ENCODE results near the gene SLC2A13.
A peak's percentile ranks its signal among the peaks of the same experiment; 100 is the strongest.

The SLC2A13 gene

GRCh38 chr12:40127408-40127807 lies 21.5 kb upstream of the SLC2A13 start:
- Histone ChIP-seq H3K4me3 (ENCODE audit: low read depth, low read length) (no peak overlapping the region), H3K27me3 (ENCODE audit: control insufficient read depth, insufficient read depth, low read length) (no peaks in the 10 kb centered on the region), H3K9me3 (ENCODE audit: control insufficient read depth, insufficient read depth, low read length) (no peaks in the 10 kb centered on the region), H3K4me1 (ENCODE audit: control insufficient read depth, insufficient read depth, low read length) (no peaks in the 10 kb centered on the region), H3K9ac (ENCODE audit: low read depth, low read length) (no peak overlapping the region), H3K36me3 (ENCODE audit: control insufficient read depth, insufficient read depth, low read length) (no peaks in the 10 kb centered on the region)

DNA sequence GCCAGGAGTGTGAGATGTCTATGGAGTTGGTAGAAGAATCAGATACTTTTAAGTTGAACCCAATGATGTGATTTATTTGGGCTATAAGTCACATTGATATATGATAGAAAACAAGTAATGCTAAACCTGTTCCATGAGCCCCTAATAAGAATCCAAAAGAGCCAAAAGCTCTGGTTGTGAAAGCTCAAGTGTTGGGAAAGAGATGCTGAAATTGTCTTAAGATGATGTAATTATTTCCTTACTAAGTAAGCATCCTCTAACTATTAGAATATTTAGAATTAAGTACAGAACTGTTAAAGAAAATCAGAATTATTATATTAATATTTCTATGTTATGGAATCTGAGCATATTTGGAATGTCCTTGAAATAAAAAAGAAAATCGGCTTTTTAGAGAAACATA lies 17.6 kb upstream of the SLC2A13 start:
- no peaks in the 10 kb centered on the region for H3K36me3 ChIP-seq (ENCODE audit: control insufficient read depth, insufficient read depth, low read length)
- no peak overlapping the region for H3K4me3 ChIP-seq (ENCODE audit: low read depth, low read length)
- no peak overlapping the region for H3K9ac ChIP-seq (ENCODE audit: low read depth, low read length)
- H3K4me1 ChIP-seq (ENCODE audit: control insufficient read depth, insufficient read depth, low read length): no peaks in the 10 kb centered on the region
- H3K27me3 ChIP-seq (ENCODE audit: control insufficient read depth, insufficient read depth, low read length): no peaks in the 10 kb centered on the region
- H3K9me3 ChIP-seq (ENCODE audit: control insufficient read depth, insufficient read depth, low read length): no peaks in the 10 kb centered on the region

DNA sequence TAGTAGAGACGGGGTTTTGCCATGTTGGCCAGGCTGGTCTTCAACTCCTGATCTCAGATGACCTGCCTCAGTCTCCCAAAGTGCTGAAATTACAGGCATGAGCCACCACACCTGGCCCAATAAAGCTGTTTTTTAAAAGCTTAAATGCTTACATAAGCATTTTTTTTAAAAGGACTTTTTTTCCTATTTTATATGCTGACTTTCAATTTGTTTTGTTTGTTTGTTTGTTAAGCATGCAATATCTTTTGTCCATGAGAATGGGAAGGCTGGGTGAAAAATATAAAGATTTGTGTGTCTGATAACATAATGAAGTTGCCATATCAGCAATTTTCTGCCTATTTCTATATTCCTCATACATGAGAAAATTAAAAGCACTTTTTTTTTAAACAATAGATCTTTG lies 17.0 kb upstream of the SLC2A13 start:
- no peak overlapping the region for H3K9ac ChIP-seq (ENCODE audit: low read depth, low read length)
- no peaks in the 10 kb centered on the region for H3K4me1 ChIP-seq (ENCODE audit: control insufficient read depth, insufficient read depth, low read length)
- no peaks in the 10 kb centered on the region for H3K9me3 ChIP-seq (ENCODE audit: control insufficient read depth, insufficient read depth, low read length)
- no peaks in the 10 kb centered on the region for H3K27me3 ChIP-seq (ENCODE audit: control insufficient read depth, insufficient read depth, low read length)
- H3K4me3 ChIP-seq (ENCODE audit: low read depth, low read length): no peak overlapping the region
- H3K36me3 ChIP-seq (ENCODE audit: control insufficient read depth, insufficient read depth, low read length): no peaks in the 10 kb centered on the region

DNA sequence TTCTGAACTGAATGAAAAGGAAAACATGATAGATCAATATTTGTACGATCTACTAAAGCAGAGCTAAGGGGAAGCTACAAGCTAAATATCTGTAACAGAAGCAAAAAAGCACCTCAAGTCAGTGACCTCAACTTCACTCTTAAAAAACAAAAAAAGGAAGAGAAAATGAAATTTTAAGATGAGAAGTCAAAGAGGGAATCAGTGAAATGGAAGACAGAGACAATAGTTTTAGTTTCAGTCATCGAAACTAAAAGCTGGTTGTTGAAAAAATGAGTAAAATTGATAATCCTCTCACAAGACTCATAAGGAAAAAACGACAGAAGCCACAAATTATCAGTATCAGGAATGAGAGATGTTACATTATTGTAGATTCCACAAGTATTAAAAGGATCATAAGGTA lies 11.9 kb upstream of the SLC2A13 start:
- Histone ChIP-seq H3K9ac (ENCODE audit: low read depth, low read length) (no peak overlapping the region), H3K9me3 (ENCODE audit: control insufficient read depth, insufficient read depth, low read length) (no peaks in the 10 kb centered on the region), H3K27me3 (ENCODE audit: control insufficient read depth, insufficient read depth, low read length) (no peaks in the 10 kb centered on the region), H3K4me1 (ENCODE audit: control insufficient read depth, insufficient read depth, low read length) (no peaks in the 10 kb centered on the region), H3K36me3 (ENCODE audit: control insufficient read depth, insufficient read depth, low read length) (no peaks in the 10 kb centered on the region), H3K4me3 (ENCODE audit: low read depth, low read length) (no peak overlapping the region)

- H3K9ac ChIP-seq (ENCODE audit: low read depth, low read length): no peak overlapping the region
- no peaks in the 10 kb centered on the region for H3K36me3 ChIP-seq (ENCODE audit: control insufficient read depth, insufficient read depth, low read length)
- H3K4me3 ChIP-seq (ENCODE audit: low read depth, low read length): no peak overlapping the region
These were observed 4.7 kb upstream of the SLC2A13 start for GRCh38 chr12:40110586-40110985.

DNA sequence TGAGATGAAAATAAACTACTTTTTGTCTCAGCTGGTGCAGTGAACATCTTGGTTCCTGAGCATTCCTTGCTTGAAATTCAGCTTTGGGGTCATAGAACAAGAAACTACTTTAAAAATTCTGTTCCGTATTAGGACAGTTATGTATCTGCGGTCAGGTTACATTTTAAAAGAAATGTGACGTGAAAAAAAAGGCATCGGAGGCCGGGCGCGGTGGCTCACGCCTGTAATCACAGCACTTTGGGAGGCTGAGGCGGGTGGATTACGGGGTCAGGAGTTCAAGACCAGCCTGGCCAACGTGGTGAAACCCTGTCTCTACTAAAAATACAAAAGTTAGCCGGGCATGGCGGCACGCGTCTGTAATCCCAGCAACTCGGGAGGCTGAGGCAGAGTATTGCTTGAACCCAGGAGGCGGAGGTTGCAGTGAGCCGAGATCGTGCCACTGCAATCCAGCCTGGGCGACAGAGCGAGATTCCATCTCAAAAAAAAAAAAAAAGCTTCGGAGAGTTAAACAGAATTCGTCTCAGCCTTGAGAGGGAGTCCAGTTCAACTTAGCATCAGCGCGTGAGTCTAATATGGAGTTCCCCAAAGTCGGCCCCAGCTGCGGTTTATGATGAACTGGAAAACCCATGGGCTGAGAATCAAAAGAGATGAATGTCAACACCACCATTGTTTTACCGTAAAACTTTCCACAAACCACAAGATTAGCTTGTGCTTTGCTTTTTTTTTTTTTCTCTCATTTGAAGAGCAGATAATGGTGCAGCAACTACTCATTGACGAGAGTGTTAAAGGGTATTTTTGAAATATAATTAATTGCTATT lies 2.1 kb upstream of the SLC2A13 start:
- no peak overlapping the region for H3K4me3 ChIP-seq (ENCODE audit: low read depth, low read length)

More at GRCh38 chr12:40110586-40110985, 4.7 kb upstream of the SLC2A13 start:
- Histone ChIP-seq H3K27me3 (ENCODE audit: control insufficient read depth, insufficient read depth, low read length) (peaks cover 2% of the 10 kb centered on the region), H3K9me3 (ENCODE audit: control insufficient read depth, insufficient read depth, low read length) (no peaks in the 10 kb centered on the region), H3K4me1 (ENCODE audit: control insufficient read depth, insufficient read depth, low read length) (no peaks in the 10 kb centered on the region)

DNA sequence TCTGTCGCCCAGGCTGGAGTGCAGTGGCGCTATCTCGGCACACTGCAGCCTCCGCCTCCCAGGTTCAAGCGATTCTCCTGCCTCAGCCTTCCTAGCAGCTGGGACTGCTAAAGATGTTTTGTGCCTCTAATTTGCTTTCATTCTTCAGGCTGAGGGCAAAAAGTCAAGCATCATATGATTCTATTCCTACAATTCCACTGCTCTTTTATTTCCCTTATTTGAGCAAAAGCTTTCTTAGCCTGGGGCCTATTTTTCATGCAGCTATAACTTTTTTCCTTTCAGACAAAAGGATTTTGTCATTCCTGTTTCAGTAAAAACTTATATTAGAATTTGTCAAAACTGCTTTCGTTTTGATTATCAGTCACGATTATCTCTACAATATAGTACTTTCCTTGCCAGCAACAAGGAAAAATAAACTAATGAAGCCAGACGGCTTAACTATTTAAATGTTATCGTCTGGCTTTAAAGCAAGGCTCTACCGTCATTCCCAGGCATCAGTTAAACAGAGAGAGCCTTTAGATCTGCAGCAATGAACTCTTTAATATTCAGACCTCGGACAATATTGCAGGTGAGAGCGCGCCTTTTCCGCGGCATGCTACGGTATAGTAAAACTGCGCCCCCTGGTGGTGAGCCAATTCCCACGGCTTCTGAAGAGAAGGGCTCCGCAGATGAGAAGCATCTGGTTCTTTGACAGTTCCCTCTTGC lies 1.4 kb upstream of the SLC2A13 start:
- no peak overlapping the region for H3K9ac ChIP-seq (ENCODE audit: low read depth, low read length)
- no peaks in the 10 kb centered on the region for H3K36me3 ChIP-seq (ENCODE audit: control insufficient read depth, insufficient read depth, low read length)
- H3K4me3 ChIP-seq (ENCODE audit: low read depth, low read length): no peak overlapping the region
- H3K4me1 ChIP-seq (ENCODE audit: control insufficient read depth, insufficient read depth, low read length): no peaks in the 10 kb centered on the region
- peaks cover 10% of the 10 kb centered on the region for H3K27me3 ChIP-seq (ENCODE audit: control insufficient read depth, insufficient read depth, low read length)
- no peaks in the 10 kb centered on the region for H3K9me3 ChIP-seq (ENCODE audit: control insufficient read depth, insufficient read depth, low read length)

More for the DNA sequence above, 2.1 kb upstream of the SLC2A13 start:
- Histone ChIP-seq H3K9me3 (ENCODE audit: control insufficient read depth, insufficient read depth, low read length) (no peaks in the 10 kb centered on the region), H3K36me3 (ENCODE audit: control insufficient read depth, insufficient read depth, low read length) (no peaks in the 10 kb centered on the region), H3K9ac (ENCODE audit: low read depth, low read length) (no peak overlapping the region), H3K27me3 (ENCODE audit: control insufficient read depth, insufficient read depth, low read length) (peaks cover 10% of the 10 kb centered on the region), H3K4me1 (ENCODE audit: control insufficient read depth, insufficient read depth, low read length) (no peaks in the 10 kb centered on the region)

- Histone ChIP-seq H3K4me3 (ENCODE audit: low read depth, low read length) (no peak overlapping the region), H3K9me3 (ENCODE audit: control insufficient read depth, insufficient read depth, low read length) (no peaks in the 10 kb centered on the region), H3K9ac (ENCODE audit: low read depth, low read length) (no peak overlapping the region), H3K27me3 (ENCODE audit: control insufficient read depth, insufficient read depth, low read length) (peaks cover 10% of the 10 kb centered on the region), H3K36me3 (ENCODE audit: control insufficient read depth, insufficient read depth, low read length) (no peaks in the 10 kb centered on the region), H3K4me1 (ENCODE audit: control insufficient read depth, insufficient read depth, low read length) (no peaks in the 10 kb centered on the region)
These were observed 774 bp upstream of the SLC2A13 start for GRCh38 chr12:40106655-40107054.

DNA sequence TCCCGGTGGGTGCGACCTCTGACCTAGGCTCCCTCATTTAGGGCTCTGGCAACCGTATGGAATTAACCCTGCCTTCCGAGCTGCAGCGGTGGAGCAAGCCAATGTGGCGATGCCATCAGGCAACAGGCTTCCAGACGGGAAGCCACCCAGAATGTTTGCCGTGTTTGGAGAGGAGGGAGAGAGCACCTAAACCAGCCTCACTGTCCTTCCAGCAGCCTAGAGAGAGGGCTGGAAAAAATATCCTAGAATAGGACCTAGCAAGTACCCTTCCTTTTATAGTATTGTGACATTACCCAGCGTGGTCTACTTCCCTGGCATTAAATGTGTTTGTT lies 287 bp upstream of the SLC2A13 start:
- H3K9me3 ChIP-seq (ENCODE audit: control insufficient read depth, insufficient read depth, low read length): no peaks in the 10 kb centered on the region
- H3K27me3 ChIP-seq (ENCODE audit: control insufficient read depth, insufficient read depth, low read length): peaks cover 10% of the 10 kb centered on the region
- no peaks in the 10 kb centered on the region for H3K4me1 ChIP-seq (ENCODE audit: control insufficient read depth, insufficient read depth, low read length)
- peak overlapping the region; percentile 65 for H3K4me3 ChIP-seq (ENCODE audit: low read depth, low read length)
- H3K9ac ChIP-seq (ENCODE audit: low read depth, low read length): no peak overlapping the region
- H3K36me3 ChIP-seq (ENCODE audit: control insufficient read depth, insufficient read depth, low read length): no peaks in the 10 kb centered on the region

DNA sequence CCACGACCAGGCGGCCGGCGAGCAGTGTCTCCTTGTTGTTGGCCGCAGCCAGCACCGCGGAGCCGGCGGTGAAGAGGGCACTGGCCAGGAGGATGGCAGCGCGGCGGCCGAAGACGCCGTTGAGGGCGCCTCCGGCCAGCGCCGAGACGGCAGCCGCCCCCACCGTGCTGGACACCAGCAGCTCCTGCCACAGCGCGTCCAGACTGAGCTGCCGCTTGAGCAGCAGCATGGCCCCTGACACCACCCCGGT lies 691 bp downstream of the SLC2A13 start:
- no peaks in the 10 kb centered on the region for H3K4me1 ChIP-seq (ENCODE audit: control insufficient read depth, insufficient read depth, low read length)
- H3K9me3 ChIP-seq (ENCODE audit: control insufficient read depth, insufficient read depth, low read length): no peaks in the 10 kb centered on the region
- peak overlapping the region; percentile 51 for H3K9ac ChIP-seq (ENCODE audit: low read depth, low read length)
- no peaks in the 10 kb centered on the region for H3K36me3 ChIP-seq (ENCODE audit: control insufficient read depth, insufficient read depth, low read length)
- peak overlapping the region; percentile 65 for H3K4me3 ChIP-seq (ENCODE audit: low read depth, low read length)
- peaks cover 10% of the 10 kb centered on the region for H3K27me3 ChIP-seq (ENCODE audit: control insufficient read depth, insufficient read depth, low read length)

DNA sequence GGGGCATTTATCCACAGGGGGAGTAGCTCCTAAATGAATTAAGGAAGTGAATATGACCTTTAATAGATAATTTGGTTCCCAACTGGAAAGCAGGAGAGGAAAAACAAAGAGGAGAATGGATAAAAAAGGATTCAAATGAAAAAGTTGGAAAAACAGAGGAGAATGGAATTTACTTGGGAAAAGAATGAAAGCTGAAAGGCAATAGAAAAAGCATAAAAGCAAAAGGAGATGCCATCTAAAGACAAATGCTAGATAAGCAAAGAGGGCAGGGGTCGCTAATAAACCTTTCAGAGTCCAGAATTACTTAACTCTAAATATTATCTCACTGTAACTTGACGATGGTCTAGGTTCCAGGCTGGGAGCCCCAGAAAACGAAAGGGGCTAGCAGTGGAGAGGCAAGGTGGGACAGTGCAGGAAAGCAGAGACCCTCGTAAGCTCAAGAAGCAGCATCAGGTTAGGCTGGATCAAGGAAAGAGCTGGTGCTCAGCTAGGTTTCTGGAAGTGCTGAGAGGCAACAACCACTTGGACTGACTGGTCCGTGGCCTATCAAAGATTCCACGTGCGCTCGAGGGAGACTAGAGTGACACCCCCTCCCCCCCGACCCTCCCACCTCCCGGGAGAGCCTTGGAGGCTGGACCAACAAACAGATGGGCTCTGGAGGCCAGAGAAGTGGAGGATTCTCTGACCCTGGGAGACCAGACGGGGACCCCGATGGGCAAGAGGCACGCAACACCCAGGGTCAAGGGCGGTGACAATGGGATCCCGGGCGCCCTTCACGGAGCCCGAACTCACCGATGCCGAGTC lies 1.2 kb downstream of the SLC2A13 start:
- Histone ChIP-seq H3K4me1 (ENCODE audit: control insufficient read depth, insufficient read depth, low read length) (no peaks in the 10 kb centered on the region), H3K27me3 (ENCODE audit: control insufficient read depth, insufficient read depth, low read length) (peaks cover 10% of the 10 kb centered on the region), H3K36me3 (ENCODE audit: control insufficient read depth, insufficient read depth, low read length) (no peaks in the 10 kb centered on the region), H3K9me3 (ENCODE audit: control insufficient read depth, insufficient read depth, low read length) (no peaks in the 10 kb centered on the region), H3K4me3 (ENCODE audit: low read depth, low read length) (peak overlapping the region; percentile 65), H3K9ac (ENCODE audit: low read depth, low read length) (no peak overlapping the region)

GRCh38 chr12:40103043-40103442 lies 2.8 kb downstream of the SLC2A13 start:
- Histone ChIP-seq H3K36me3 (ENCODE audit: control insufficient read depth, insufficient read depth, low read length) (no peaks in the 10 kb centered on the region), H3K9ac (ENCODE audit: low read depth, low read length) (no peak overlapping the region), H3K27me3 (ENCODE audit: control insufficient read depth, insufficient read depth, low read length) (peaks cover 10% of the 10 kb centered on the region), H3K4me1 (ENCODE audit: control insufficient read depth, insufficient read depth, low read length) (no peaks in the 10 kb centered on the region), H3K4me3 (ENCODE audit: low read depth, low read length) (no peak overlapping the region), H3K9me3 (ENCODE audit: control insufficient read depth, insufficient read depth, low read length) (no peaks in the 10 kb centered on the region)
